Left hindlimb (tissue), 1 donor: Measurements from ENCODE around the gene SARDH.
"Not testable (repeated sequence)": the region's sequence is repeated elsewhere in the genome, so short reads cannot be mapped to it uniquely, and the experiment has no call there.

Experiments
- DNase-seq: peaks from one replicate; pipeline ENCODE4 v3.0.0-alpha.2; 2018

Gene SARDH

GRCh38 chr9:133775951-133776905 lies 38.1 kb upstream of the SARDH start:
- peak; percentile 31 for DNase-seq

- no peak for DNase-seq
Observed at GRCh38 chr9:133775291-133775690, 37.1 kb upstream of the SARDH start.

- DNase-seq, result no peak
Observed at GRCh38 chr9:133774799-133775198, 36.6 kb upstream of the SARDH start.

- DNase-seq, result no peak
Observed at GRCh38 chr9:133773889-133774655, 35.9 kb upstream of the SARDH start.

- DNase-seq, result no peak
Observed at GRCh38 chr9:133772581-133772980, 34.4 kb upstream of the SARDH start.

- no peak for DNase-seq
Observed at GRCh38 chr9:133771486-133772482, 33.6 kb upstream of the SARDH start.

- DNase-seq, result peak; percentile 18
Observed at GRCh38 chr9:133770076-133770777, 32.1 kb upstream of the SARDH start.

GRCh38 chr9:133769511-133770075 lies 31.4 kb upstream of the SARDH start:
- DNase-seq, result peak; percentile 34

GRCh38 chr9:133768859-133769510 lies 30.8 kb upstream of the SARDH start:
- DNase-seq, result peak; percentile 21

- no peak for DNase-seq
Observed at GRCh38 chr9:133768371-133768858, 30.3 kb upstream of the SARDH start.

GRCh38 chr9:133767625-133768024 lies 29.5 kb upstream of the SARDH start:
- DNase-seq, result no peak

- no peak for DNase-seq
Observed at GRCh38 chr9:133767008-133767407, 28.9 kb upstream of the SARDH start.

- not testable (repeated sequence) for DNase-seq
Observed at GRCh38 chr9:133766234-133766633, 28.1 kb upstream of the SARDH start.

- DNase-seq, result no peak
Observed at GRCh38 chr9:133763272-133764183, 25.4 kb upstream of the SARDH start.

GRCh38 chr9:133762488-133763271 lies 24.5 kb upstream of the SARDH start:
- no peak for DNase-seq

GRCh38 chr9:133761641-133762248 lies 23.6 kb upstream of the SARDH start:
- no peak for DNase-seq

GRCh38 chr9:133760713-133761290 lies 22.6 kb upstream of the SARDH start:
- DNase-seq, result no peak

GRCh38 chr9:133759946-133760345 lies 21.8 kb upstream of the SARDH start:
- no peak for DNase-seq
